Measurements from ENCODE around the gene CNTNAP1. TPM values are rescaled to one million over a fixed set of nuclear protein-coding genes. Genes with fewer than 3 reads are reported as not detected.

Gene CNTNAP1
- total and polyA plus RNA-seq, 10 of the 15 experiments (the other 5 are each of a cell fraction or from before 2014, with no cell fraction given) = 0.95 to 29.9 (median 10.4) TPM

GRCh38 chr17:42657824-42658588, 24.3 kb upstream of the CNTNAP1 start:
- WGBS (ENCODE audit: insufficient coverage, insufficient replicate concordance, low lambda C conversion rate, missing lambda C conversion rate) = 79% methylated on average over 9 of the region's 9 CpGs
- RAD21 ChIA-PET (ENCODE audit: unreplicated experiment) = interaction anchor here (1.3 to 2.1 kb wide), 5 partner anchors 10 to 79 kb away, joined by 4 to 10 read pairs (median 7); no protein-coding TSS in a partner anchor

More at GRCh38 chr17:42657824-42658588, 24.3 kb upstream of the CNTNAP1 start:
- Histone ChIP-seq H3K79me2 (ENCODE audit: control insufficient read depth, insufficient read depth, low read length) (peaks cover 3% of the 10 kb centered on the region; the same call in 1 of the 2 replicates), H3K4me1 (ENCODE audit: control insufficient read depth, insufficient read depth, low read length) (peaks cover 33% of the 10 kb centered on the region), H3K9me3 (replicated peaks; ENCODE audit: control insufficient read depth, insufficient read depth, low read length) (no peaks in the 10 kb centered on the region), H3K9ac (ENCODE audit: control insufficient read depth, insufficient read depth, low read length) (no peak overlapping the region), H2AFZ (ENCODE audit: control insufficient read depth, low read depth, low read length) (no peak overlapping the region), H3K4me2 (ENCODE audit: control insufficient read depth, insufficient read depth) (no peak overlapping the region; the same call in 1 of the 2 replicates), H4K20me1 (ENCODE audit: control insufficient read depth, insufficient read depth) (no peaks in the 10 kb centered on the region), H3K36me3 (ENCODE audit: control insufficient read depth in 2 of 2, insufficient read depth in 2 of 2, low read length in 1 of 2) (no peaks in the 10 kb centered on the region; a peak in 1 of 4 replicates), H3K4me3 (no peak overlapping the region), H3K27ac (ENCODE audit: control insufficient read depth, insufficient read depth) (no peak overlapping the region), H3K27me3 (replicated peaks in 1 of 2; ENCODE audit: control insufficient read depth in 2 of 2, insufficient read depth in 2 of 2, low read length in 1 of 2) (no peaks in the 10 kb centered on the region)
- ATAC-seq (no peak), DNase-seq (ENCODE audit: low read depth, low spot score) (no peak), FAIRE-seq (no peak)
- ChIA-PET CTCF (interaction anchor here (0.6 to 3.4 kb wide), 6 partner anchors 16 to 128 kb away, joined by 3 to 26 read pairs (median 8); partner anchors contain the start of genes PLEKHH3 and PSMC3IP), POLR2A (interaction anchor here (0.6 to 4.9 kb wide), 6 partner anchors 19 to 730 kb away, joined by 3 to 29 read pairs (median 10); partner anchors contain the start of genes PLEKHH3, RETREG3 and TUBG1), SMC1A (ENCODE audit: uncharacterized antibody, unreplicated experiment) (interaction anchor here (1.3 to 2.0 kb wide), 4 partner anchors 16 to 53 kb away, joined by 3 to 9 read pairs (median 4); no protein-coding TSS in a partner anchor)
- intact Hi-C loops (cut with micrococcal nuclease; ENCODE audit: unreplicated experiment) (loop anchor here (5.0 kb wide), 1 partner anchor 81 kb away; the partner anchor contains the start of gene PSMC3IP), in situ Hi-C loops (cut with MboI) (no loop called here)
- TF ChIP-seq NBN (IDR thresholded peaks at IDR 0.05) (no peak), TBL1XR1 (IDR thresholded peaks at IDR 0.05; ENCODE audit: low read depth, low read length) (no peak), ATF7 (IDR thresholded peaks at IDR 0.05; ENCODE audit: low read depth) (no peak), CEBPB (IDR thresholded peaks at IDR 0.05; ENCODE audit: borderline replicate concordance in 1 of 2, low read depth in 2 of 2, low read length in 2 of 2) (no peak), MTA2 (IDR thresholded peaks at IDR 0.05; ENCODE audit: low read depth) (no peak), POLR2A (IDR thresholded peaks at IDR 0.05; ENCODE audit: low read depth, low read length) (no peak), FOXM1 (IDR thresholded peaks at IDR 0.05; ENCODE audit: low read depth, low read length) (no peak), ZNF217 (IDR thresholded peaks at IDR 0.05) (no peak), CREB1 (IDR thresholded peaks at IDR 0.05; ENCODE audit: low read depth) (no peak), YY1 (IDR thresholded peaks at IDR 0.05; ENCODE audit: low read depth, low read length) (no peak), LARP7 (IDR thresholded peaks at IDR 0.05) (no peak), BRCA1 (IDR thresholded peaks at IDR 0.05; ENCODE audit: low read depth, low read length) (no peak), CBX5 (IDR thresholded peaks at IDR 0.05; ENCODE audit: low read depth) (no peak), PML (IDR thresholded peaks at IDR 0.05; ENCODE audit: low read length) (no peak), ZBTB40 (IDR thresholded peaks at IDR 0.05; ENCODE audit: borderline replicate concordance) (no peak), BACH1 (IDR thresholded peaks at IDR 0.05; ENCODE audit: borderline replicate concordance) (no peak), NR2C1 (IDR thresholded peaks at IDR 0.05) (no peak), HDAC2 (IDR thresholded peaks at IDR 0.05) (no peak), E2F4 (IDR thresholded peaks at IDR 0.05; ENCODE audit: low read depth, low read length) (no peak), RB1 (IDR thresholded peaks at IDR 0.05; ENCODE audit: borderline replicate concordance) (no peak)
- no TSS peak for BruUV-seq (replicated peaks)

All from GM12878 (cell line).